Mesendoderm (in vitro differentiated cells): Measurements from ENCODE around the gene SMS.

ENCODE experiments used
- DNase-seq: peaks from one replicate; pipeline ENCODE4 v3.0.0; 2013
- H2AK5ac ChIP-seq: 2 replicates; pipeline ENCODE4 v1.6.1; 2013; ENCODE audit warnings: low read length, inconsistent platforms
- H2BK120ac ChIP-seq: 2 replicates; pipeline ENCODE4 v1.6.1; 2013; ENCODE audit warnings: low read depth, mild to moderate bottlenecking, low read length, moderate library complexity, mixed read lengths
- H2BK15ac ChIP-seq: replicated peaks from 2 replicates; pipeline ENCODE4 v1.6.1; 2013; ENCODE audit warnings: low read depth, mild to moderate bottlenecking, moderate library complexity
- H2BK5ac ChIP-seq: 2 replicates; pipeline ENCODE4 v1.6.1; 2013; ENCODE audit warnings: low read length, inconsistent platforms
- H3K18ac ChIP-seq: 2 replicates; pipeline ENCODE4 v1.6.1; 2013; ENCODE audit warnings: mild to moderate bottlenecking, low read length, mixed read lengths
- H3K23ac ChIP-seq: one replicate; pipeline ENCODE4 v1.6.1; 2013; ENCODE audit warnings: low read length
- H3K27ac ChIP-seq: 2 replicates; pipeline ENCODE4 v1.5.1; 2013; ENCODE audit warnings: low read depth, mild to moderate bottlenecking, inconsistent platforms, low read length, moderate library complexity
- H3K27me3 ChIP-seq: 2 replicates; pipeline ENCODE4 v1.6.1; 2013; ENCODE audit warnings: low read length, control low read depth, mild to moderate bottlenecking, inconsistent platforms; ENCODE audit not compliant: insufficient read depth, poor library complexity
- H3K36me3 ChIP-seq: 2 replicates; pipeline ENCODE4 v1.6.1; 2013; ENCODE audit warnings: low read length, inconsistent platforms; ENCODE audit not compliant: control insufficient read depth, insufficient read depth
- H3K4ac ChIP-seq: one replicate; pipeline ENCODE4 v1.6.1; 2013; ENCODE audit warnings: low read depth, mild to moderate bottlenecking, low read length, moderate library complexity
- H3K4me1 ChIP-seq: 2 replicates; pipeline ENCODE4 v1.6.1; 2013; ENCODE audit warnings: low read depth, low read length, inconsistent platforms; ENCODE audit not compliant: control insufficient read depth
- H3K4me2 ChIP-seq: 2 replicates; pipeline ENCODE4 v1.6.1; 2013; ENCODE audit warnings: low read length
- H3K4me3 ChIP-seq: 2 replicates; pipeline ENCODE4 v1.5.1; 2013; ENCODE audit warnings: mild to moderate bottlenecking, low read length
- H3K56ac ChIP-seq: one replicate; pipeline ENCODE4 v1.6.1; 2013; ENCODE audit warnings: low read length
- H3K79me1 ChIP-seq: 2 replicates; pipeline ENCODE4 v1.6.1; 2013; ENCODE audit warnings: low read length, inconsistent platforms
- H3K79me2 ChIP-seq: 2 replicates; pipeline ENCODE4 v1.6.1; 2013; ENCODE audit warnings: mild to moderate bottlenecking, low read length; ENCODE audit not compliant: control insufficient read depth, insufficient read depth
- H3K9ac ChIP-seq: 2 replicates; pipeline ENCODE4 v1.6.1; 2013; ENCODE audit warnings: low read length, inconsistent platforms
- H4K5ac ChIP-seq: one replicate; pipeline ENCODE4 v1.6.1; 2013; ENCODE audit warnings: low read length
- H4K8ac ChIP-seq: one replicate; pipeline ENCODE4 v1.6.1; 2013; ENCODE audit warnings: low read depth, mild to moderate bottlenecking, control low read depth, low read length, moderate library complexity
- WGBS: extraction: QIAGEN DNeasy Blood & Tissue Kit; methylation state at CpG from one replicate; pipeline ENCODE4 v1.1.7; 2013; ENCODE audit warnings: low lambda C conversion rate, missing lambda C conversion rate; ENCODE audit not compliant: insufficient coverage; ENCODE audit errors: extremely low coverage; 5-methylcytosine and 5-hydroxymethylcytosine counted together

Gene SMS

GRCh38 chrX:21963269-21963668 lies 22.8 kb downstream of the SMS start:
- Histone ChIP-seq H3K9ac (no peak overlapping the region), H2BK5ac (no peak overlapping the region), H3K79me1 (peaks cover 1% of the 10 kb centered on the region), H3K4me1 (no peaks in the 10 kb centered on the region), H3K4me3 (no peak overlapping the region), H3K27ac (no peak overlapping the region), H3K18ac (no peak overlapping the region), H3K27me3 (no peaks in the 10 kb centered on the region), H2BK120ac (no peak overlapping the region), H4K8ac (no peak overlapping the region), H2BK15ac (no peak overlapping the region), H3K36me3 (no peaks in the 10 kb centered on the region), H3K4ac (no peak overlapping the region), H2AK5ac (no peak overlapping the region), H3K4me2 (no peak overlapping the region), H4K5ac (no peak overlapping the region), H3K79me2 (peaks cover 62% of the 10 kb centered on the region), H3K23ac (no peak overlapping the region), H3K56ac (no peak overlapping the region)
- DNase-seq = no peak
- WGBS = no CpG with 5 or more reads among the region's 7 CpGs

- H3K4me1 ChIP-seq = no peaks in the 10 kb centered on the region
- H4K8ac ChIP-seq = no peak overlapping the region
- H3K79me2 ChIP-seq = peaks cover 56% of the 10 kb centered on the region
- no peak overlapping the region for H2BK5ac ChIP-seq
- no peak overlapping the region for H3K56ac ChIP-seq
- no peaks in the 10 kb centered on the region for H3K27me3 ChIP-seq
- no peak overlapping the region for H3K9ac ChIP-seq
- H3K4me2 ChIP-seq = no peak overlapping the region
- no peaks in the 10 kb centered on the region for H3K36me3 ChIP-seq
- no CpG with 5 or more reads among the region's 8 CpGs for WGBS
- H3K23ac ChIP-seq = no peak overlapping the region
- H2BK120ac ChIP-seq = no peak overlapping the region
- no peak overlapping the region for H3K18ac ChIP-seq
- no peak overlapping the region for H3K4me3 ChIP-seq
- DNase-seq = no peak
- H3K4ac ChIP-seq = no peak overlapping the region
- no peak overlapping the region for H2BK15ac ChIP-seq
- H4K5ac ChIP-seq = no peak overlapping the region
- peaks cover under 1% of the 10 kb centered on the region for H3K79me1 ChIP-seq
- H2AK5ac ChIP-seq = no peak overlapping the region
- H3K27ac ChIP-seq = no peak overlapping the region
Observed at GRCh38 chrX:21963731-21964405, 23.4 kb downstream of the SMS start.

- WGBS = no CpG with 5 or more reads among the region's 9 CpGs
Observed at GRCh38 chrX:21966866-21967265, 26.4 kb downstream of the SMS start.

GRCh38 chrX:21968333-21968732 lies 27.8 kb downstream of the SMS start:
- Histone ChIP-seq H2BK5ac (no peak overlapping the region), H3K4me2 (no peak overlapping the region), H2AK5ac (no peak overlapping the region), H3K79me1 (no peaks in the 10 kb centered on the region), H3K56ac (no peak overlapping the region), H3K4me3 (no peak overlapping the region), H2BK15ac (no peak overlapping the region), H3K18ac (no peak overlapping the region), H4K5ac (no peak overlapping the region), H3K4ac (no peak overlapping the region), H3K4me1 (no peaks in the 10 kb centered on the region), H3K27me3 (no peaks in the 10 kb centered on the region), H3K36me3 (no peaks in the 10 kb centered on the region), H2BK120ac (no peak overlapping the region), H3K79me2 (peaks cover 17% of the 10 kb centered on the region), H3K23ac (no peak overlapping the region), H4K8ac (no peak overlapping the region), H3K27ac (no peak overlapping the region), H3K9ac (no peak overlapping the region)
- no CpG with 5 or more reads among the region's 7 CpGs for WGBS
- no peak for DNase-seq

More at GRCh38 chrX:21966866-21967265, 26.4 kb downstream of the SMS start:
- H3K36me3 ChIP-seq = no peaks in the 10 kb centered on the region
- no peak overlapping the region for H3K56ac ChIP-seq
- H3K9ac ChIP-seq = no peak overlapping the region
- H2BK15ac ChIP-seq = no peak overlapping the region
- no peak overlapping the region for H3K4me3 ChIP-seq
- no peaks in the 10 kb centered on the region for H3K79me1 ChIP-seq
- no peak overlapping the region for H3K4ac ChIP-seq
- no peak overlapping the region for H4K5ac ChIP-seq
- no peak overlapping the region for H3K27ac ChIP-seq
- no peak overlapping the region for H2BK120ac ChIP-seq
- H2BK5ac ChIP-seq = no peak overlapping the region
- H4K8ac ChIP-seq = no peak overlapping the region
- no peak for DNase-seq
- no peaks in the 10 kb centered on the region for H3K4me1 ChIP-seq
- H3K79me2 ChIP-seq = peaks cover 31% of the 10 kb centered on the region
- no peak overlapping the region for H2AK5ac ChIP-seq
- H3K4me2 ChIP-seq = no peak overlapping the region
- H3K18ac ChIP-seq = no peak overlapping the region
- H3K27me3 ChIP-seq = no peaks in the 10 kb centered on the region
- no peak overlapping the region for H3K23ac ChIP-seq

GRCh38 chrX:21970326-21970725 lies 29.8 kb downstream of the SMS start:
- Histone ChIP-seq H3K79me1 (no peaks in the 10 kb centered on the region), H3K36me3 (no peaks in the 10 kb centered on the region), H3K27ac (no peak overlapping the region), H2BK15ac (no peak overlapping the region), H3K27me3 (no peaks in the 10 kb centered on the region), H4K5ac (no peak overlapping the region), H3K56ac (no peak overlapping the region), H2BK5ac (no peak overlapping the region), H2AK5ac (no peak overlapping the region), H3K4me1 (no peaks in the 10 kb centered on the region), H3K4me2 (no peak overlapping the region), H3K79me2 (peaks cover 2% of the 10 kb centered on the region), H4K8ac (no peak overlapping the region), H3K4ac (no peak overlapping the region), H3K4me3 (no peak overlapping the region), H2BK120ac (no peak overlapping the region), H3K9ac (no peak overlapping the region), H3K23ac (no peak overlapping the region), H3K18ac (no peak overlapping the region)
- no peak for DNase-seq
- no CpG with 5 or more reads among the region's 4 CpGs for WGBS

- H3K27ac ChIP-seq = no peak overlapping the region
- no peak overlapping the region for H2BK120ac ChIP-seq
- H3K79me2 ChIP-seq = no peaks in the 10 kb centered on the region
- H3K79me1 ChIP-seq = no peaks in the 10 kb centered on the region
- H3K56ac ChIP-seq = no peak overlapping the region
- H2BK15ac ChIP-seq = no peak overlapping the region
- no peak overlapping the region for H4K8ac ChIP-seq
- H3K18ac ChIP-seq = no peak overlapping the region
- no peaks in the 10 kb centered on the region for H3K36me3 ChIP-seq
- no peak overlapping the region for H2BK5ac ChIP-seq
- H3K27me3 ChIP-seq = no peaks in the 10 kb centered on the region
- H3K23ac ChIP-seq = no peak overlapping the region
- DNase-seq = no peak
- no peak overlapping the region for H3K4ac ChIP-seq
- WGBS = no CpG with 5 or more reads among the region's 5 CpGs
- H3K4me1 ChIP-seq = no peaks in the 10 kb centered on the region
- no peak overlapping the region for H3K4me3 ChIP-seq
- no peak overlapping the region for H4K5ac ChIP-seq
- H3K9ac ChIP-seq = no peak overlapping the region
- H2AK5ac ChIP-seq = no peak overlapping the region
- no peak overlapping the region for H3K4me2 ChIP-seq
Observed at GRCh38 chrX:21972046-21972445, 31.5 kb downstream of the SMS start.
